Astrocyte of the cerebellum (primary cell): ENCODE measurements around the gene HAP1.

Experiments
- DNase-seq: peaks from one replicate; pipeline ENCODE4 v3.0.0-alpha.2; 2011; ENCODE audit warnings: low read depth
- H3K4me3 ChIP-seq: 2 replicates; pipeline ENCODE4 v1.5.1; 2011; ENCODE audit warnings: mild to moderate bottlenecking, low read depth, low read length, moderate library complexity
- in situ Hi-C: cut with HindIII; loops from 2 replicates; pipeline ENCODE4 v1.10.0; 2017; ENCODE audit warnings: low sequenced_read_pairs
- TF ChIP-seq, protein P1 (sequence below): IDR thresholded peaks from 2 replicates; pipeline ENCODE4 v1.5.1; 2012; ENCODE audit warnings: low read length, low read depth, moderate library complexity, mild to moderate bottlenecking; ENCODE audit errors: missing control alignments

The HAP1 gene

DNA sequence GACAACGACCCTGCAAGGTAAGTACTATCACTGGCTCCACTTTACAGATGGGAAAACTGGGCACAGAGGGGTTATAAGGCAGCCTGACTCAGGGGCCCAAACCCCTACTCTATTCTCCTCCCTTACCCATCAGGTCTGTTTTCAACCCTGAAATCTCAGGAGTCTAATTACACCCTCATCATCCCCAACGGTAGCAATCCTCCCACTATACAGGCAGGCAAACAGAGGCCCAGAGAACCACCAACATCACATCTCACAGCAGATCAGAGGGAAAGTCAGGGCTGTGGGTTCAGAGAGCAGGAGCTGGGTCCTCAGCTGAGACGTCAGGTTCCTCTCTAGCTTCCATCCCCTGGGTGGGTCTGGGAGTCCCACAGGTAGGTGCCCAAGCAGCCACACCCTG lies 35.5 kb upstream of the HAP1 start:
- no peak overlapping the region for H3K4me3 ChIP-seq
- TF ChIP-seq, protein P1, sequence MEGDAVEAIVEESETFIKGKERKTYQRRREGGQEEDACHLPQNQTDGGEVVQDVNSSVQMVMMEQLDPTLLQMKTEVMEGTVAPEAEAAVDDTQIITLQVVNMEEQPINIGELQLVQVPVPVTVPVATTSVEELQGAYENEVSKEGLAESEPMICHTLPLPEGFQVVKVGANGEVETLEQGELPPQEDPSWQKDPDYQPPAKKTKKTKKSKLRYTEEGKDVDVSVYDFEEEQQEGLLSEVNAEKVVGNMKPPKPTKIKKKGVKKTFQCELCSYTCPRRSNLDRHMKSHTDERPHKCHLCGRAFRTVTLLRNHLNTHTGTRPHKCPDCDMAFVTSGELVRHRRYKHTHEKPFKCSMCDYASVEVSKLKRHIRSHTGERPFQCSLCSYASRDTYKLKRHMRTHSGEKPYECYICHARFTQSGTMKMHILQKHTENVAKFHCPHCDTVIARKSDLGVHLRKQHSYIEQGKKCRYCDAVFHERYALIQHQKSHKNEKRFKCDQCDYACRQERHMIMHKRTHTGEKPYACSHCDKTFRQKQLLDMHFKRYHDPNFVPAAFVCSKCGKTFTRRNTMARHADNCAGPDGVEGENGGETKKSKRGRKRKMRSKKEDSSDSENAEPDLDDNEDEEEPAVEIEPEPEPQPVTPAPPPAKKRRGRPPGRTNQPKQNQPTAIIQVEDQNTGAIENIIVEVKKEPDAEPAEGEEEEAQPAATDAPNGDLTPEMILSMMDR: no peak
- DNase-seq: no peak
- in situ Hi-C loops: no loop called here

DNA sequence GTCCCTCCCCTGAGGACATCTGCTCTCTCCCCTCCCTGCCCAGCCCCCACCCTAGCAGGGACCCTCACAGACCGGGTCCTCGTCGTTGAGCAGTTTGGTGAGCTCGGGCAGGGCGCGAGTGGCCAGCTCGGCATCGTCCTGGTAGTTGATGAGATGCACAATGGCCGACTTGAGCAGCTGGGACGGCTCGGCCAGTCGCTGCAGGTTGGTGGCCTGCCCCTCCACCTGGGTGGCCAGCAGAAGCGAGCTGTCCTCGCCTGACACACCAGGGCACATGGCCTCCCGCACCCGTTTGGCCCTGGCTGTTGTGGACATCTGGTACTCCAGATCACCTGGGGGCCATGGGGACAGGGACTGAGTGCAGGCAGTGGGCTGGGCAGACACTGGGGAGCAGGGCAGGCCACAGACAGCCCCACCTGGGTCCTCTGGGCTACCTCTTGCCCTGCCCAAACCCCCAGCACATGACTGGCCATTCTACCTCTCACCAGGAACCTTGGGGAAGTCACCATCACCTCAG lies 35.0 kb upstream of the HAP1 start:
- TF ChIP-seq, protein P1: no peak
- H3K4me3 ChIP-seq: no peak overlapping the region
- in situ Hi-C loops: no loop called here
- no peak for DNase-seq

DNA sequence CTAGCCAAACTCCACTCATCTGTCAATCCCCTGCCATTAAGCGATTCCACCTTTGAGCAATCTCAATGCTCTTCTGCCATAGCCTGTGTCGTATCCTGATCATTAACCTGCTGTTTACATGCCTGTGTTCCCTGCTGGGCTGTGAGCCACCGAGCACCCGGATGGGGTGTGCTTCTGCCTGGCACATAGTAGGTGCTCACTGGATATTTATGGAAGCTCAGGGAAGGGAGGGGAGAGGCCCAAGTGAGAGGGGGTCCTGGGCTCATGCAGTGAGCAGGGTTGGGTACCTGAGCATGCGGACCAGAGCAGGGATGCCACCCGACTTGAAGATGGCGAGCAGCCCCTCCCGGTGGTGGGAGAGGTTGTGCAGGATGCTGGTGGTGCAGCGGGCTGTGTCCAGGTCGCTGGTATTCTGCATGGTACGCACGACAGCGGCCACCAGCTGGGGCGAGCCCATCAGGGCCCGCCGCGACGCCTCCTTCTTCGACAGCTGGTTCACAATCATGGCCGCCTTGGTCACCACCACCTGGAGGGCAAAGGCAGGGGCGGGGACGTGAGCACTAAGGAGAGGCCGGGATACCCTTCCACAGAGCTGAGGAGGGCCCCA lies 34.3 kb upstream of the HAP1 start:
- no peak for DNase-seq
- TF ChIP-seq, protein P1: no peak
- in situ Hi-C loops: no loop called here
- H3K4me3 ChIP-seq: no peak overlapping the region

DNA sequence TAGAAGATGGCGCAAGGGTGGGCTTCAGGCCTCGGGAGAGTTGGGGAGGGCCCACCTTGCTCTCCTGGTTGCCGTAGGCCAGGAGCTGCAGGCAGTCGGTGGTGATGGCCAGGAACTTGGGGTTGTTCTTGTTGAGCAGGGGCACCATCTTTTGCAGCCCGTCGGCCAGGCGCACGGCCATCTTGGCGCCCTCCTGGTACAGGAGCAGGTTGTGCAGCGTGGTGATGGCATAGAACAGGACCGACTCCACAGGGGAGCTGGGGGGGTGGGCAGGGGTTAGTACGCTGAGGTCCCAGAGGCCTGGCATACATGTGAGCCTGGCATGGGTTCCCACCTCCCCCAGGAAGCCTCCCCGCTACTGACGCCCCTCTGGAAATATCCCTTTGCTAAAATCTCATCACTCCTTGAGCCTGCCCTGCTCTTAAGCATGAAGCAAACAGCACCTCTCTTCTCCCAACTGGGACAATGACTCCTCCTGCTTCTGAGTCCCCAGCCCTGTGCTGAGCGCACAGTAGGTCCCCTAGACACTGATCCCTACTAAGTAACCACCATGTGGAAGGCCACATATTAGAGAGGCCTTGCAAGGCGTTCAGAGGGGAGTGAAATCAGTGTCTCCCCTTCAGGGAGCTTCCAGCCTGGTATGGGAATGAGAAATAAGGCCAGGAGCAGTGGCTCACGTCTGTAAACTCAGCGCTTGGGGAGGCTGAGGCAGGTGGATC lies 33.0 kb upstream of the HAP1 start:
- TF ChIP-seq, protein P1: no peak
- in situ Hi-C loops: no loop called here
- DNase-seq: no peak
- no peak overlapping the region for H3K4me3 ChIP-seq

DNA sequence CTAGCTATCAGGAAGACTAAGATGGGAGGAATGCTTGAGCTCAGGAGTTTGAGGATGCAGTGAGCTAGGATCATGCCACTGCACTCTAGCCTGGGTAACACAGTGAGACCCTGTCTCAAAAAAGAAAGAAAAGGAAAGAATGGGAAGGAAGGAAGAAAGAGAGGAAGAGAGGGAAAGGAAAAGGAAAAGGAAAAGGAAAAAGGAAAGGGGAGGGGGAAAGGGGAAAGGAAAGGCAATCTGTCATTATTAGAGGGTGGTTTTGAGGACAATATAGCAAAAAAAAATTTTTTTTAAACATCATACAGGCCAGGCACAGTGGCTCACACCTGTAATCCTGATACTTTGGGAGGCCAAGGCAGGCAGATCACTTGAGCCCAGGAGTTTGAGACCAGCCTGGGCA lies 31.7 kb upstream of the HAP1 start:
- in situ Hi-C loops: no loop called here
- TF ChIP-seq, protein P1: no peak
- DNase-seq: no peak
- no peak overlapping the region for H3K4me3 ChIP-seq

DNA sequence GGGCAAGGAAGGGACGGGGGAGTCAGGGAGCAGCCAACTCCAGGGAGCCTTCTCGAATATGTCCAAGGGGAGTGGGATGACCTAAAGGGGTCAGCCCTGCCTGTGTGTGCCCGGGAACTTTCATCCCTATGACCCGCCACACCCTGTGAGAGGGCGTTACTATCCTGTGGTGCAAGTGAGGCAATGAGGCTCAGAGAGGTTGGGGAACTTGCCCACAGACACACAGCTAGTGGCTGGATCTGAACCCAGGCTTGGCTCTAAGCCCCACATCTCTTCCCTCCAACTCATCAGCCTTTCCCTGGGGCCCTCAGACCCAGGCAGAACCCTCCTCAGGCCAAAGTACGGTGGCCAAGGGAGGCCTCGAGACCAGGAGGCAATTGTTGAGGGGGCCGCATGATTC lies 28.9 kb upstream of the HAP1 start:
- no peak overlapping the region for H3K4me3 ChIP-seq
- TF ChIP-seq, protein P1: no peak
- no peak for DNase-seq
- in situ Hi-C loops: no loop called here
